Measurements from ENCODE around the gene RPS6KC1.

RPS6KC1 gene

GRCh38 chr1:213162338-213162737 is 111.3 kb downstream of the RPS6KC1 start:
- Histone ChIP-seq H3K27me3 (no peaks in the 10 kb centered on the region), H3K4me1 (peaks cover 0 to 82% (median 23%) of the 10 kb centered on the region in 4 donors), H3K36me3 (no peaks in the 10 kb centered on the region), H3K27ac (peak overlapping the region; percentile 67 to 70), H3K4me3 (no peak overlapping the region), H3K9me3 (no peaks in the 10 kb centered on the region)
- DNase-seq: peak; percentile 72 to 86
- intact Hi-C loops (cut with DNase I; ENCODE audit: low total_unique reads): no loop called here
- no peak for TF ChIP-seq CTCF (IDR thresholded peaks at IDR 0.05)

GRCh38 chr1:213162862-213163261 is 111.8 kb downstream of the RPS6KC1 start:
- peak overlapping the region; percentile 48 to 70 for H3K27ac ChIP-seq
- peaks cover 0 to 77% (median 22%) of the 10 kb centered on the region in 4 donors for H3K4me1 ChIP-seq
- DNase-seq: no peak
- TF ChIP-seq CTCF (IDR thresholded peaks at IDR 0.05): no peak
- H3K27me3 ChIP-seq: no peaks in the 10 kb centered on the region
- intact Hi-C loops (cut with DNase I; ENCODE audit: low total_unique reads): no loop called here
- no peak overlapping the region for H3K4me3 ChIP-seq
- no peaks in the 10 kb centered on the region for H3K36me3 ChIP-seq
- no peaks in the 10 kb centered on the region for H3K9me3 ChIP-seq

DNA sequence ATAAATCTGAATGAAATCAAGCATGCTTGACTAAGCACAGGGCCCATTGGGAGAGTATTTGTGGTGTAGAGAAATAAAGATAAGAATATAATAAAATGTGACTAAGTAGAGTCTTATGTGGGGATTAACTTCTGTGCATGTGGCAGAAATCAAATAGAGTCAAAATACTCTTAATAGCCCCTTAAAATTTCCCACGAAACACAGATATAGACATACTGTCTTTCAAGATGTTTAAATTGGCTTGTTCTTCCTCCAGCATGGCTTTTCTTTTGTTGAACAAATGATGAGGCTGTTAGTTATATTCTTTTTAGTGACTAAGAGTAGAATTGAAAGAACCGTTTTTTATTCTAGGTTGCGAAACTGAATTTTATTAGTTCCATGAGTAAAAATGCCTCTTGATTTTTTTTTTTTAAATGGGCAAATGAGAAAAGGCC is 112.3 kb downstream of the RPS6KC1 start:
- no peak overlapping the region for H3K4me3 ChIP-seq
- intact Hi-C loops (cut with DNase I; ENCODE audit: low total_unique reads): no loop called here
- no peaks in the 10 kb centered on the region for H3K36me3 ChIP-seq
- no peak for DNase-seq
- no peaks in the 10 kb centered on the region for H3K9me3 ChIP-seq
- H3K4me1 ChIP-seq: peaks cover 0 to 73% (median 18%) of the 10 kb centered on the region in 4 donors
- no peak for TF ChIP-seq CTCF (IDR thresholded peaks at IDR 0.05)
- peak overlapping the region; percentile 48 to 70 for H3K27ac ChIP-seq
- no peaks in the 10 kb centered on the region for H3K27me3 ChIP-seq

GRCh38 chr1:213164561-213164960 is 113.5 kb downstream of the RPS6KC1 start:
- Histone ChIP-seq H3K36me3 (no peaks in the 10 kb centered on the region), H3K9me3 (no peaks in the 10 kb centered on the region), H3K27me3 (no peaks in the 10 kb centered on the region), H3K4me1 (peaks cover 0 to 60% (median 14%) of the 10 kb centered on the region in 4 donors), H3K4me3 (no peak overlapping the region), H3K27ac (peak overlapping the region; percentile 48 to 70)
- DNase-seq: no peak
- intact Hi-C loops (cut with DNase I; ENCODE audit: low total_unique reads): no loop called here
- no peak for TF ChIP-seq CTCF (IDR thresholded peaks at IDR 0.05)

GRCh38 chr1:213166852-213167251 is 115.8 kb downstream of the RPS6KC1 start:
- peak overlapping the region; percentile 42 to 43 for H3K4me3 ChIP-seq
- no peaks in the 10 kb centered on the region for H3K9me3 ChIP-seq
- peak overlapping the region; percentile 70 to 75 for H3K27ac ChIP-seq
- DNase-seq: no peak
- H3K36me3 ChIP-seq: no peaks in the 10 kb centered on the region
- H3K27me3 ChIP-seq: no peaks in the 10 kb centered on the region
- intact Hi-C loops (cut with DNase I; ENCODE audit: low total_unique reads): no loop called here
- TF ChIP-seq CTCF (IDR thresholded peaks at IDR 0.05): no peak
- peaks cover 0 to 61% (median 14%) of the 10 kb centered on the region in 4 donors for H3K4me1 ChIP-seq

DNA sequence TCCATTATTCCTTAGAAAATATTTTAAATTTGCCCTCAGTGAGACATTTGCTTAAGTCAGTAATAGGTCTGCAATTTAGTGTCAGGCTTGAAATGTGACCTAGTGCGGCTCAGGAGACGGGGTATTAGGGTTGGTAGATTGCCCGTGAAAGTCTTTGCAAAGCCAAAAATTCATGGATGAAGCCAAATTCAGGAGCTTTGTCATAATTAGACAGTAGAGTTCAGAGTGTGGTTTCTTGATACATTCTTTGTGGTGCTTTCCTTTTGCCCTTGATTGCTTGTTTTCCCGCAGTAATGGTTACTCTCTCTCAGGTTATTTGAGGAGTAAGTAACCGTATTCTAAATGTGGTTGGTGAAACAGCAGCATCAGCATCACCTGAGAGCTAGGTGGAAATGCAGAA is 120.7 kb downstream of the RPS6KC1 start:
- Histone ChIP-seq H3K27ac (no peak overlapping the region), H3K9me3 (no peaks in the 10 kb centered on the region), H3K27me3 (no peaks in the 10 kb centered on the region), H3K4me3 (no peak overlapping the region), H3K4me1 (peaks cover 0 to 22% (median 2%) of the 10 kb centered on the region in 4 donors), H3K36me3 (no peaks in the 10 kb centered on the region)
- intact Hi-C loops (cut with DNase I; ENCODE audit: low total_unique reads): no loop called here
- no peak for DNase-seq
- no peak for TF ChIP-seq CTCF (IDR thresholded peaks at IDR 0.05)
